HepG2 (cell line): ENCODE measurements around the gene UVSSA. TPM values are rescaled to one million over a fixed set of nuclear protein-coding genes. Genes with fewer than 3 reads are reported as not detected.

Experiments used
- GLMP ChIP-seq: sonication (generic); formaldehyde crosslinking; IDR thresholded peaks from 2 replicates; pipeline ENCODE4 v1.9.0; 2021; ENCODE audit warnings: missing genetic modification reagents, mild to moderate bottlenecking, borderline replicate concordance
- ISX ChIP-seq: sonication (generic); formaldehyde crosslinking; conservative IDR thresholded peaks from 2 replicates; pipeline ENCODE4 v1.5.0; 2020; ENCODE audit warnings: missing genetic modification reagents
- KDM2A ChIP-seq: sonication (generic); formaldehyde crosslinking; IDR thresholded peaks from 2 replicates; pipeline ENCODE4 v1.4.0; 2020; ENCODE audit warnings: low read depth, missing genetic modification reagents, borderline replicate concordance
- KDM4B ChIP-seq: sonication (generic); formaldehyde crosslinking; IDR thresholded peaks from 2 replicates; pipeline ENCODE4 v1.4.0; 2020; ENCODE audit warnings: missing genetic modification reagents
- NAIF1 ChIP-seq: sonication (generic); formaldehyde crosslinking; IDR thresholded peaks from 2 replicates; pipeline ENCODE4 v1.5.0; 2020; ENCODE audit warnings: mild to moderate bottlenecking, missing genetic modification reagents, borderline replicate concordance
- NONO ChIP-seq, 2 experiments: fragments of 450-650 bp in 1 of 2; sonication (generic) in 1 of 2; formaldehyde crosslinking in 1 of 2; IDR thresholded peaks in 1 of 2; conservative IDR thresholded peaks in 1 of 2; 2 replicates each; pipeline versions ENCODE4 v1.6.1 to v1.8.0; 2017 to 2022; ENCODE audit warnings: mild to moderate bottlenecking in 1 of 2, missing genetic modification reagents in 1 of 2, moderate library complexity in 1 of 2
- SALL1 ChIP-seq: sonication (generic); formaldehyde crosslinking; IDR thresholded peaks from 2 replicates; pipeline ENCODE4 v1.8.0; 2022; ENCODE audit warnings: mild to moderate bottlenecking, missing genetic modification reagents
- SIX1 ChIP-seq: sonication (generic); formaldehyde crosslinking; IDR thresholded peaks from 2 replicates; pipeline ENCODE4 v1.4.0; 2020; ENCODE audit warnings: missing genetic modification reagents, borderline replicate concordance
- SP140L ChIP-seq: sonication (generic); formaldehyde crosslinking; IDR thresholded peaks from 2 replicates; pipeline ENCODE4 v1.4.0; 2020; ENCODE audit warnings: missing genetic modification reagents, borderline replicate concordance
- TERF1 ChIP-seq: sonication (generic); formaldehyde crosslinking; IDR thresholded peaks from 2 replicates; pipeline ENCODE4 v1.8.0; 2022; ENCODE audit warnings: mild to moderate bottlenecking, missing genetic modification reagents, moderate library complexity
- ZGPAT ChIP-seq: IDR thresholded peaks from 2 replicates; pipeline ENCODE4 v1.6.1; 2016; ENCODE audit warnings: mild to moderate bottlenecking
- ZKSCAN8 ChIP-seq: IDR thresholded peaks from 2 replicates; pipeline ENCODE4 v1.6.1; 2016; ENCODE audit warnings: borderline replicate concordance, missing genetic modification reagents, missing compliant biosample characterization
- ZNF121 ChIP-seq: sonication (generic); formaldehyde crosslinking; IDR thresholded peaks from 2 replicates; pipeline ENCODE4 v1.5.0; 2020; ENCODE audit warnings: mild to moderate bottlenecking, missing genetic modification reagents
- ZNF17 ChIP-seq: sonication (generic); formaldehyde crosslinking; IDR thresholded peaks from 2 replicates; pipeline ENCODE4 v1.5.0; 2020; ENCODE audit warnings: mild to moderate bottlenecking, missing genetic modification reagents
- ZNF503 ChIP-seq: sonication (generic); formaldehyde crosslinking; IDR thresholded peaks from 2 replicates; pipeline ENCODE4 v1.4.0; 2020; ENCODE audit warnings: missing genetic modification reagents
- ZNF513 ChIP-seq: sonication (generic); formaldehyde crosslinking; conservative IDR thresholded peaks from 2 replicates; pipeline ENCODE4 v1.5.0; 2020; ENCODE audit warnings: missing genetic modification reagents
- ZNF605 ChIP-seq: sonication (generic); formaldehyde crosslinking; IDR thresholded peaks from 2 replicates; pipeline ENCODE4 v1.8.0; 2022; ENCODE audit warnings: mild to moderate bottlenecking, missing genetic modification reagents
- ZNF652 ChIP-seq: IDR thresholded peaks from 2 replicates; pipeline ENCODE4 v1.6.1; 2016; ENCODE audit warnings: low read depth, borderline replicate concordance
- polyA plus RNA-seq, 8 experiments: library from polyadenylated mRNA; depleted of rRNA in 3 of 8; stranded (reverse) in 7 of 8; unstranded in 1 of 8; fragments of >200 nt; fragmentation: Illumina TruSeq in 4 of 8; extraction: Trizol in 4 of 8; gene quantifications; 2 replicates each; pipeline versions ENCODE4 v1.2.1 to v1.2.3, GENCODE V29; 2011 to 2016; ENCODE audit warnings: low read depth in 4 of 8, missing spikeins in 1 of 8, mixed read lengths in 1 of 8; ENCODE audit not compliant: insufficient read depth in 1 of 8
- total RNA-seq, 5 experiments: library from RNA; depleted of rRNA; stranded (reverse); fragments of >200 nt; fragmentation: Illumina TruSeq; extraction: Trizol; gene quantifications; 2 replicates each; pipeline ENCODE4 v1.2.3, GENCODE V29; 2016; ENCODE audit warnings: low read depth in 1 of 5

The UVSSA gene
- total and polyA plus RNA-seq, 2 of the 13 experiments (the other 11 are each of a cell fraction or from before 2014, with no cell fraction given): 4.6 to 8.4 TPM

GRCh38 chr4:1410491-1411325, 63.7 kb downstream of the UVSSA start (continued):
- peak; percentile 100 for TF ChIP-seq ZGPAT (CRISPR knock-in tag)
- peak; percentile 93 for TF ChIP-seq SIX1 (CRISPR knock-in tag)
- TF ChIP-seq ZNF605 (CRISPR knock-in tag): peak; percentile 100
- peak; percentile 98 for TF ChIP-seq NAIF1 (CRISPR knock-in tag)
- TF ChIP-seq ISX (CRISPR knock-in tag): peak; percentile 100
- TF ChIP-seq ZNF503 (CRISPR knock-in tag): peak; percentile 99
- TF ChIP-seq SALL1: peak; percentile 100
- TF ChIP-seq ZKSCAN8 (CRISPR knock-in tag): peak; percentile 99
- TF ChIP-seq KDM4B (CRISPR knock-in tag): peak; percentile 100
- TF ChIP-seq ZNF652 (CRISPR knock-in tag): peak; percentile 71
- peak; percentile 99 for TF ChIP-seq KDM2A
- TF ChIP-seq SP140L: peak; percentile 100
- TF ChIP-seq ZNF513 (CRISPR knock-in tag): no peak
- TF ChIP-seq NONO (IDR thresholded peaks at IDR 0.05): no peak
- peak; percentile 84 for TF ChIP-seq NONO (CRISPR knock-in tag; conservative IDR thresholded peaks at IDR 0.05)
- TF ChIP-seq ZNF121: peak; percentile 93
- TF ChIP-seq TERF1: peak; percentile 100
- peak; percentile 100 for TF ChIP-seq ZNF17 (CRISPR knock-in tag)
- TF ChIP-seq GLMP: peak; percentile 99
